Measurements from ENCODE around the gene FCHSD2. TPM values are rescaled to one million over a fixed set of nuclear protein-coding genes. Genes with fewer than 3 reads are reported as not detected.

The FCHSD2 gene
- total RNA-seq, 1 donor from 2014 or later: 19.7 TPM

DNA sequence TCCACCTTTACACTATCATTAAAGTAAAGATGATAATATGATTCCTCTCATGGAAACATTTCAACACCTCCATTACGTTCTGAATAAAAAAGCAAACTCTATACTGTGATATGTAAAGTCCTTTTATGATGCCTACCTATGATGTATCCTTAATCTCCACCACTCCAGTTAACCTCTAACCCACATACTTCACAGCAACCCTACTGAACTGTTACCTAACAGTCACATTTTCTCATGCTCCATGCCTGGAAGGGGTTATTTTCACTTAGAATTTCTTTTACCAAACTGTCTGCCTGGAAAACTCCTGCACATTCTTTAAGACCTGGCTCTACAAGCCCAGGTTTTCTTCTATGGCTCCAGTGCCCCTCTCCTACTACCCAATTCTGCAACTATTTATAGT, 129.1 kb downstream of the FCHSD2 start:
- no peak overlapping the region for H3K27ac Mint-ChIP-seq (ENCODE audit: unreplicated experiment)
- no peak for DNase-seq
- TF ChIP-seq, protein P1, sequence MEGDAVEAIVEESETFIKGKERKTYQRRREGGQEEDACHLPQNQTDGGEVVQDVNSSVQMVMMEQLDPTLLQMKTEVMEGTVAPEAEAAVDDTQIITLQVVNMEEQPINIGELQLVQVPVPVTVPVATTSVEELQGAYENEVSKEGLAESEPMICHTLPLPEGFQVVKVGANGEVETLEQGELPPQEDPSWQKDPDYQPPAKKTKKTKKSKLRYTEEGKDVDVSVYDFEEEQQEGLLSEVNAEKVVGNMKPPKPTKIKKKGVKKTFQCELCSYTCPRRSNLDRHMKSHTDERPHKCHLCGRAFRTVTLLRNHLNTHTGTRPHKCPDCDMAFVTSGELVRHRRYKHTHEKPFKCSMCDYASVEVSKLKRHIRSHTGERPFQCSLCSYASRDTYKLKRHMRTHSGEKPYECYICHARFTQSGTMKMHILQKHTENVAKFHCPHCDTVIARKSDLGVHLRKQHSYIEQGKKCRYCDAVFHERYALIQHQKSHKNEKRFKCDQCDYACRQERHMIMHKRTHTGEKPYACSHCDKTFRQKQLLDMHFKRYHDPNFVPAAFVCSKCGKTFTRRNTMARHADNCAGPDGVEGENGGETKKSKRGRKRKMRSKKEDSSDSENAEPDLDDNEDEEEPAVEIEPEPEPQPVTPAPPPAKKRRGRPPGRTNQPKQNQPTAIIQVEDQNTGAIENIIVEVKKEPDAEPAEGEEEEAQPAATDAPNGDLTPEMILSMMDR (IDR thresholded peaks at IDR 0.05; ENCODE audit: partially characterized antibody, unreplicated experiment): no peak
- peaks cover 2% of the 10 kb centered on the region for H3K27me3 Mint-ChIP-seq (ENCODE audit: unreplicated experiment)
- H3K4me1 Mint-ChIP-seq (ENCODE audit: low read depth, unreplicated experiment): no peaks in the 10 kb centered on the region
- no peak overlapping the region for H3K4me3 Mint-ChIP-seq (ENCODE audit: unreplicated experiment)
- H3K9me3 Mint-ChIP-seq (ENCODE audit: unreplicated experiment): peaks cover 6% of the 10 kb centered on the region
- peaks cover 23% of the 10 kb centered on the region for H3K36me3 Mint-ChIP-seq (ENCODE audit: unreplicated experiment)

DNA sequence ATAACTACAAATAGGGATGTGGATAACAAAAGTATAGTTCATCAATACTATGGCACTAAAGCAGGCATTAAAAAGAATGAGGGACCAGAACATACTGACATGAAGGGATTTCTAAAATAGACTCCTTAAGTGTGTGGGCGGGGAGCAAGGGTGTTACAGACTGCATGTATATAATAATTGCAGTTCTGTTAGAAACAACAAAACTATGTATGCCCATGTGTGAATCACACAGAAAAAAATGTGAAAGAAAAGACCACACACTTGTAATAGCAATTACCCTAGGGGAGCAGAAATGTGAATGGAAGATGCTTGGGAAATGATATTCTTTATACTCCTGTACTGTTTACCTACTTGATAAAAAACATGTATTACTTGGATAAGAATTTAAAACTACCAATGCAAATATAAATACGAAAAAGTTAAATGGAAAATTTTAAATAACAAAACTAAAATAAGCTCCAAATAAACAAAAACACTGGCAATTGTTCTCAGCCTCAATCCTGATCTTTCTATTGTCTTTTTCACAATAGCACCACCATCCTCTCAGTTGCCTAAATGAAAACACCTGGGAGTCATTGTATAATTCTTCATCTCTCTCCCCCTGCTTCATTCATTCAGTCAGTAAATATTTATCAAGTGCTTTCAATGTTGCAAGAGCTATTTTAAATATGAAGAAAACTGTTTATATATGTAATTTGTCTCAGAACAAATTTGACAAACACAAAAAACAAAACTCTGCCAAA, 129.8 kb downstream of the FCHSD2 start:
- TF ChIP-seq, protein P1 (IDR thresholded peaks at IDR 0.05; ENCODE audit: partially characterized antibody, unreplicated experiment): no peak
- peaks cover 2% of the 10 kb centered on the region for H3K27me3 Mint-ChIP-seq (ENCODE audit: unreplicated experiment)

DNA sequence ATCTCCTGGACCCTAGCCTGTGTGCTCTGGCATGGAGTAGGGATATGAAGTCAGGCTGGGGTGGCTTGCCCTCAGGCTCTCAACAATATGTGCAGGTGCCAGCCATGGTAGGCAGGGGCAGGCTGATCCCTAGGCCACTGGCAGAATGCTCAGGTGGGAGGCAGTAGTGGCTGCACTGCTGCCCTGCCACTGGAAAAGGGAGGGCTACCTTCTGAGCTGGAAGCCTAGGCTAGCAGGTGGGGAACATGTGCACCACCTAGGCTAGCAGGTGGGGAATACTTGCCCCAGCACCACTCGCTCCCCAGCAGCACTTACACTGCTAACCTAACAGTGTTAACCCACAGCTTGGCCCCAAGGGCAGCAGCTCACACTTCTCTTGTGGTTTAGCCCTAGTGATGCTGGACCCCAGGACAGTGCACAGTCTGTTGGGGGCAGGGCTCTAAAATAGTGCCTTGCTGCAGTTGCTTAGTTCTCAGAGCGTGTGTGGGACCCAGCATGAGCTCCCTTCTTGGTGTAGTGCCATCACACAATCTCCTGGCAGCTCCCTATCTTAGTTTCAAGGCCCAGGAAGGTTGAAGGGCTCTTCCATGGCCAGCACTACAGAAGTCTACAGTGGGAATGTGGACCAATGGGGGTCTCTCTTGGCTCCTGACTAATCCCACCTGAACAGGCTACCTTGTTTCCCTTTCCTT, 130.8 kb downstream of the FCHSD2 start:
- Mint-ChIP-seq H3K4me1 (ENCODE audit: low read depth, unreplicated experiment) (no peaks in the 10 kb centered on the region), H3K9me3 (ENCODE audit: unreplicated experiment) (peaks cover 6% of the 10 kb centered on the region), H3K4me3 (ENCODE audit: unreplicated experiment) (no peak overlapping the region), H3K27ac (ENCODE audit: unreplicated experiment) (no peak overlapping the region), H3K36me3 (ENCODE audit: unreplicated experiment) (peaks cover 23% of the 10 kb centered on the region), H3K27me3 (ENCODE audit: unreplicated experiment) (peaks cover 2% of the 10 kb centered on the region)
- TF ChIP-seq, protein P1 (IDR thresholded peaks at IDR 0.05; ENCODE audit: partially characterized antibody, unreplicated experiment): no peak
- DNase-seq: no peak

More for the DNA sequence above, 129.8 kb downstream of the FCHSD2 start:
- H3K4me1 Mint-ChIP-seq (ENCODE audit: low read depth, unreplicated experiment): no peaks in the 10 kb centered on the region
- H3K4me3 Mint-ChIP-seq (ENCODE audit: unreplicated experiment): no peak overlapping the region
- no peak overlapping the region for H3K27ac Mint-ChIP-seq (ENCODE audit: unreplicated experiment)
- DNase-seq: no peak
- peaks cover 23% of the 10 kb centered on the region for H3K36me3 Mint-ChIP-seq (ENCODE audit: unreplicated experiment)
- H3K9me3 Mint-ChIP-seq (ENCODE audit: unreplicated experiment): peaks cover 6% of the 10 kb centered on the region

DNA sequence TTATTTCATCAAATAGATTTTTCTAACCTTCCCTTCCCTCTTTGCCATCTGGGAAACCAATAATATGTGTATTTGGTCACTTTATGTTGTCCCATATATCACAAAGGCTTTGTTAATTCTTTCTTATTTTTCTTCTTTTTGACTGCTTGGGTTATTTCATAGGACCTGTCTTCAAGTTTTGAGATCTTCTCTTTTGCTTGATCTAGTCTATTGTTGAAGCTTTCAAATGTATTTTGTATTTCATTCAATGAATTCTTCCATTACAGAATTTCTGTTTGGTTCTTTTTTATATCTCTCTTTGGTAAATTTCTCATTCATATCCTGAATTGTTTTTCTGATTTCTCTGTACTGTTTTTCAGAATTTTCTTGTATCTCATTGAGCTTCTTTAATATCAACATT, 132.1 kb downstream of the FCHSD2 start:
- H3K27ac Mint-ChIP-seq (ENCODE audit: unreplicated experiment): no peak overlapping the region
- peaks cover 6% of the 10 kb centered on the region for H3K9me3 Mint-ChIP-seq (ENCODE audit: unreplicated experiment)
- H3K4me3 Mint-ChIP-seq (ENCODE audit: unreplicated experiment): no peak overlapping the region
- TF ChIP-seq, protein P1 (IDR thresholded peaks at IDR 0.05; ENCODE audit: partially characterized antibody, unreplicated experiment): no peak
- H3K4me1 Mint-ChIP-seq (ENCODE audit: low read depth, unreplicated experiment): no peaks in the 10 kb centered on the region
- peaks cover 2% of the 10 kb centered on the region for H3K27me3 Mint-ChIP-seq (ENCODE audit: unreplicated experiment)
- no peak for DNase-seq
- peaks cover 23% of the 10 kb centered on the region for H3K36me3 Mint-ChIP-seq (ENCODE audit: unreplicated experiment)

DNA sequence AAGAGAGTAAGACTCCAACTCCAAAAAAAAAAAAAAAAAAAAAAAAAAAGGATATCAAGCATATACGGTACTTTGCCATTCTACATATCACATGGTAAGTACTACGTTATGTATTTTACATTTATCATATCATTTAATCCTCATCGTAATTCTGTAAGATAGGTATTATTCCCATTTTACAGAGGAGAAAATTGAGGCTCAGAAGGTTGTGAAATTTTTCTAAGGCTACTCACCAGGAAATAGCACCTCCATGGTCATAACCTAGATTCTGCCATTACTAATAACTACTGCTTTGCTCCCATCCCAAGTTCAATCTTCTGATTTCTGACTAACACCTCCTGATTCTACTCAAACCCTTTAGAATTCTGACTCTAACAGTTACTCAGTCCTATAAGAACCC, 138.0 kb downstream of the FCHSD2 start:
- Mint-ChIP-seq H3K4me3 (ENCODE audit: unreplicated experiment) (no peak overlapping the region), H3K36me3 (ENCODE audit: unreplicated experiment) (peaks cover 6% of the 10 kb centered on the region), H3K27me3 (ENCODE audit: unreplicated experiment) (no peaks in the 10 kb centered on the region), H3K4me1 (ENCODE audit: low read depth, unreplicated experiment) (no peaks in the 10 kb centered on the region), H3K27ac (ENCODE audit: unreplicated experiment) (no peak overlapping the region), H3K9me3 (ENCODE audit: unreplicated experiment) (peaks cover 1% of the 10 kb centered on the region)
- TF ChIP-seq, protein P1 (IDR thresholded peaks at IDR 0.05; ENCODE audit: partially characterized antibody, unreplicated experiment): no peak
- DNase-seq: no peak
